MM.1S (cell line): Measurements from ENCODE around the gene RNASE8.

ENCODE experiments used
- EZH2phosphoT487 ChIP-seq: fragments of 300-600 bp; sonication (generic); IDR thresholded peaks from 2 replicates; pipeline ENCODE4 v1.6.1; 2018; ENCODE audit warnings: antibody characterized with exemption, low read length
- TF ChIP-seq, protein P1 (sequence below): fragments of 300-600 bp; sonication (generic); IDR thresholded peaks from 2 replicates; pipeline ENCODE4 v1.5.1; 2016; ENCODE audit warnings: antibody characterized with exemption, low read length, mixed read lengths

DNA sequence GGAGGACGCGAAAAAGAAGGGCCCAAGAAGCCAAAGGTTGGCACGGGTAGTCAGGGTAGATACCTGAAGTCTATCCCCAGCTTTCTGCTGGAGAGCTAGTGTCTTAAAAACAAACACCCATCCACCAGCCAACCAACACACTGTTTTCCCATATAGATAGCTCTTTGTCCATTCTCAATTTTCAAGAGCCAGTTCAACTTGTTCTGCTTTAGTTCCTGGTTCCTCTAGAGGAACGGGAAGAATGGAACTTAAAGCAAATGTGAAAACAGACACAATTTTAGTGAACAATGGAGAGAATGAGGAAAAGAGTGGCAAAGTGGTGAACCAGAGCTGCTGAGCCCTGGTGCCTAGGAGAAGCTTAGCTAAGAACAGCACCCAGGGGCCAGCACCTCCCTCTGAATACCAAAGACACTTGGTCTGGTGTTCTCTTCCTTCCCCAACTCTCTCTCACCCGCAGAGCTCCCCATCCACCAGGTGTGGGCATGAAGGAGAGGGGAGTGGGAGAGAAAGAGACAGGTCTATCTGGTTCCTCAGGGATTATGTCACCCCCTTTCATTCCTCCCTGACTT lies 36.6 kb upstream of the RNASE8 start:
- TF ChIP-seq, protein P1, sequence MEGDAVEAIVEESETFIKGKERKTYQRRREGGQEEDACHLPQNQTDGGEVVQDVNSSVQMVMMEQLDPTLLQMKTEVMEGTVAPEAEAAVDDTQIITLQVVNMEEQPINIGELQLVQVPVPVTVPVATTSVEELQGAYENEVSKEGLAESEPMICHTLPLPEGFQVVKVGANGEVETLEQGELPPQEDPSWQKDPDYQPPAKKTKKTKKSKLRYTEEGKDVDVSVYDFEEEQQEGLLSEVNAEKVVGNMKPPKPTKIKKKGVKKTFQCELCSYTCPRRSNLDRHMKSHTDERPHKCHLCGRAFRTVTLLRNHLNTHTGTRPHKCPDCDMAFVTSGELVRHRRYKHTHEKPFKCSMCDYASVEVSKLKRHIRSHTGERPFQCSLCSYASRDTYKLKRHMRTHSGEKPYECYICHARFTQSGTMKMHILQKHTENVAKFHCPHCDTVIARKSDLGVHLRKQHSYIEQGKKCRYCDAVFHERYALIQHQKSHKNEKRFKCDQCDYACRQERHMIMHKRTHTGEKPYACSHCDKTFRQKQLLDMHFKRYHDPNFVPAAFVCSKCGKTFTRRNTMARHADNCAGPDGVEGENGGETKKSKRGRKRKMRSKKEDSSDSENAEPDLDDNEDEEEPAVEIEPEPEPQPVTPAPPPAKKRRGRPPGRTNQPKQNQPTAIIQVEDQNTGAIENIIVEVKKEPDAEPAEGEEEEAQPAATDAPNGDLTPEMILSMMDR = no peak
- no peak for TF ChIP-seq EZH2phosphoT487
